Hematopoietic multipotent progenitor cell treated with erythropoietin and hydrocortisone succinate and interleukin-3 and kit ligand, for 15 days (in vitro differentiated cells): ENCODE results near the gene GLOD5.
A peak's percentile ranks its signal among the peaks of the same experiment; 100 is the strongest.

ENCODE experiments used
- DNase-seq: peaks from one replicate; pipeline ENCODE4 v3.0.0-alpha.2; 2015; ENCODE audit warnings: low spot score

Gene GLOD5

GRCh38 chrX:48761674-48762471 lies at the start of gene GLOD5:
TSS of gene GLOD5 (plus strand) at chrX:48761747. CDS start at chrX:48761791, 44 bp downstream.
- peak; percentile 38 for DNase-seq

- DNase-seq: no peak
Measured at GRCh38 chrX:48711929-48712505, 49.5 kb upstream of the GLOD5 start.

GRCh38 chrX:48713847-48714246 lies 47.7 kb upstream of the GLOD5 start:
- no peak for DNase-seq

- no peak for DNase-seq
Measured at GRCh38 chrX:48714573-48714972, 47.0 kb upstream of the GLOD5 start.

GRCh38 chrX:48715072-48715471 lies 46.5 kb upstream of the GLOD5 start:
- peak; percentile 38 for DNase-seq

GRCh38 chrX:48715876-48716502 lies 45.6 kb upstream of the GLOD5 start:
- DNase-seq: no peak

- no peak for DNase-seq
Measured at GRCh38 chrX:48719958-48720357, 41.6 kb upstream of the GLOD5 start.

- DNase-seq: no peak
Measured at GRCh38 chrX:48720577-48721250, 40.8 kb upstream of the GLOD5 start.

- DNase-seq: no peak
Measured at GRCh38 chrX:48721916-48722315, 39.6 kb upstream of the GLOD5 start.

GRCh38 chrX:48726596-48726995 lies 35.0 kb upstream of the GLOD5 start:
- DNase-seq: no peak

- no peak for DNase-seq
Measured at GRCh38 chrX:48728653-48729052, 32.9 kb upstream of the GLOD5 start.

GRCh38 chrX:48736303-48736702 lies 25.2 kb upstream of the GLOD5 start:
- no peak for DNase-seq

- DNase-seq: no peak
Measured at GRCh38 chrX:48736878-48737212, 24.7 kb upstream of the GLOD5 start.

GRCh38 chrX:48737213-48737938 lies 24.2 kb upstream of the GLOD5 start:
- peak; percentile 93 for DNase-seq

- DNase-seq: peak; percentile 14
Measured at GRCh38 chrX:48737940-48738339, 23.6 kb upstream of the GLOD5 start.

GRCh38 chrX:48741834-48742233 lies 19.7 kb upstream of the GLOD5 start:
- DNase-seq: no peak

GRCh38 chrX:48745222-48745621 lies 16.3 kb upstream of the GLOD5 start:
- no peak for DNase-seq

GRCh38 chrX:48747415-48748016 lies 14.0 kb upstream of the GLOD5 start:
- no peak for DNase-seq

GRCh38 chrX:48749182-48749581 lies 12.4 kb upstream of the GLOD5 start:
- no peak for DNase-seq

- DNase-seq: no peak
Measured at GRCh38 chrX:48751343-48751742, 10.2 kb upstream of the GLOD5 start.

- no peak for DNase-seq
Measured at GRCh38 chrX:48752498-48752897, 9.0 kb upstream of the GLOD5 start.
